Aorta (tissue), 5 donors: ENCODE results near the gene CCNT1. TPM values are rescaled to one million over a fixed set of nuclear protein-coding genes. Genes with fewer than 3 reads are reported as not detected.
"Not testable (repeated sequence)": the region's sequence is repeated elsewhere in the genome, so short reads cannot be mapped to it uniquely, and the experiment has no call there.

Source experiments
- ATAC-seq: fragments of 200-7000 bp; cut with Tn5 transposase; one replicate; pipeline ENCODE4 v1.9.1; 2022; ENCODE audit warnings: moderate library complexity; ENCODE audit not compliant: low FRiP score
- DNase-seq, 2 donors: peaks; one replicate each; pipeline ENCODE4 v3.0.0-alpha.2; 2020
- H3K27ac ChIP-seq, 2 donors: one replicate each; pipeline ENCODE4 v1.5.1; 2013; ENCODE audit warnings: low read length in 2 of 2, mild to moderate bottlenecking in 2 of 2, moderate library complexity in 2 of 2, control low read depth in 1 of 2, inconsistent platforms in 1 of 2, low read depth in 1 of 2
- H3K27me3 ChIP-seq, 2 donors: one replicate each; pipeline ENCODE4 v1.6.1; 2013; ENCODE audit warnings: control low read depth in 1 of 2, low read length in 1 of 2, mild to moderate bottlenecking in 1 of 2, moderate library complexity in 1 of 2; ENCODE audit not compliant: insufficient read depth in 2 of 2, control insufficient read depth in 1 of 2
- H3K36me3 ChIP-seq, 2 donors: one replicate each; pipeline ENCODE4 v1.6.1; 2013; ENCODE audit warnings: control low read depth in 1 of 2, low read length in 1 of 2, mild to moderate bottlenecking in 1 of 2; ENCODE audit not compliant: insufficient read depth in 2 of 2, control insufficient read depth in 1 of 2
- H3K4me1 ChIP-seq, 2 donors: one replicate each; pipeline ENCODE4 v1.6.1; 2013; ENCODE audit warnings: low read length in 2 of 2, control low read depth in 1 of 2, mild to moderate bottlenecking in 1 of 2, moderate library complexity in 1 of 2; ENCODE audit not compliant: insufficient read depth in 2 of 2, control insufficient read depth in 1 of 2
- H3K4me3 ChIP-seq, 2 donors: one replicate each; pipeline ENCODE4 v1.5.1; 2013; ENCODE audit warnings: low read length in 2 of 2, control low read depth in 1 of 2, mild to moderate bottlenecking in 1 of 2
- H3K9me3 ChIP-seq: one replicate; pipeline ENCODE4 v1.6.1; 2013; ENCODE audit warnings: mild to moderate bottlenecking, low read length; ENCODE audit not compliant: control insufficient read depth
- WGBS, 2 donors: extraction: QIAGEN DNeasy Blood & Tissue Kit; methylation state at CpG; one replicate each; pipeline ENCODE4 v1.1.7; 2013; 5-methylcytosine and 5-hydroxymethylcytosine counted together
- intact Hi-C, 2 donors: fragments of 100-400 bp; cut with DNase I; formaldehyde crosslinking; loops; one replicate each; pipeline versions ENCODE4 v1.14.2 to v1.15.0; 2022
- microRNA-seq, 2 donors: library from miRNA; unstranded; fragments of <30 nt; microRNA quantifications; one replicate each; pipeline ENCODE4 v1.2.0, GENCODE V29; 2020
- polyA plus RNA-seq, 2 donors: library from polyadenylated mRNA; stranded (reverse); fragments of 200-250 nt; gene quantifications; one replicate each; pipeline ENCODE4 v1.2.3, GENCODE V29; 2013
- total RNA-seq, 2 donors: library from RNA; stranded (reverse); fragmentation: NEBNext Ultra II Directional; extraction: Animal tissue kit (Norgen Biotek cat#: 25700); gene quantifications; one replicate each; pipeline ENCODE4 v1.2.1, GENCODE V29; 2021
- donor health status: healthy with polysubstance abuse.
- donor health status: Bipolar disorder and iron deficiency.
- donor health status: DM: no; HTN: no; CAD: no.
- donor health status: DM: no; HTN: no; CAD: no.
- donor health status: DM: yes; HTN: yes; CAD: no.

Gene CCNT1
- total and polyA plus RNA-seq, 4 donors = 3.9 to 42.0 (median 22.1) TPM

- H3K27ac ChIP-seq, H3K4me1 ChIP-seq, intact Hi-C loops, DNase-seq, H3K27me3 ChIP-seq, H3K36me3 ChIP-seq, ATAC-seq, H3K9me3 ChIP-seq, H3K4me3 ChIP-seq: not testable (repeated sequence)
- 96% methylated on average over 54 of the region's 54 CpGs for WGBS, 2 donors
Observed at GRCh38 chr12:48641752-48642555, 74.6 kb downstream of the CCNT1 start.

GRCh38 chr12:48640854-48641253, 75.7 kb downstream of the CCNT1 start:
- Histone ChIP-seq H3K27me3 (no peaks in the 10 kb centered on the region), H3K36me3 (peaks cover 0 to 1% of the 10 kb centered on the region in 2 donors), H3K4me1 (no peaks in the 10 kb centered on the region), H3K27ac (no peak overlapping the region), H3K4me3 (no peak overlapping the region), H3K9me3 (no peaks in the 10 kb centered on the region)
- DNase-seq = no peak
- ATAC-seq = no peak
- intact Hi-C loops = no loop called here
- 93% methylated on average over 3 of the region's 3 CpGs for WGBS, 2 donors

GRCh38 chr12:48640428-48640827, 76.1 kb downstream of the CCNT1 start:
- Histone ChIP-seq H3K27me3 (no peaks in the 10 kb centered on the region), H3K9me3 (no peaks in the 10 kb centered on the region), H3K36me3 (peaks cover 0 to 1% of the 10 kb centered on the region in 2 donors), H3K4me1 (no peaks in the 10 kb centered on the region), H3K27ac (no peak overlapping the region), H3K4me3 (no peak overlapping the region)
- DNase-seq (no peak), ATAC-seq (no peak)
- intact Hi-C loops = no loop called here

Small RNAs within 50 kb of the gene (microRNA-seq; reads per million reads assigned to microRNA genes)
- gene MIR1291 = 0 to 4.2 reads per million in 2 donors

Other genes with a start within 250 kb of the CCNT1 start
- not detected for gene ANP32D, start 244.1 kb downstream of the CCNT1 start, total RNA-seq
- not detected for gene ANP32D, start 244.1 kb downstream of the CCNT1 start, polyA plus RNA-seq
- gene C12orf54, start 234.2 kb downstream of the CCNT1 start, total RNA-seq = under 1 TPM in 1 of 2 donors, not detected in 1; 0.65 TPM
- gene C12orf54, start 234.2 kb downstream of the CCNT1 start, polyA plus RNA-seq = 1 to 10 TPM in 1 of 2 donors, not detected in 1; 2.5 TPM
- not detected for gene OR8S1, start 191.1 kb downstream of the CCNT1 start, total RNA-seq
- gene OR8S1, start 191.1 kb downstream of the CCNT1 start, polyA plus RNA-seq = not detected
- gene LALBA, start 146.7 kb downstream of the CCNT1 start, total RNA-seq = not detected
- not detected for gene LALBA, start 146.7 kb downstream of the CCNT1 start, polyA plus RNA-seq
- 10 to 100 TPM; 23.4 to 25.6 TPM for gene KANSL2, start 34.5 kb downstream of the CCNT1 start, total RNA-seq
- 10 to 100 TPM; 18.7 to 31.0 TPM for gene KANSL2, start 34.5 kb downstream of the CCNT1 start, polyA plus RNA-seq
- gene ADCY6, start 72.4 kb upstream of the CCNT1 start, total RNA-seq = 10 to 100 TPM; 85.1 to 89.7 TPM
- 10 to 100 TPM; 12.9 to 67.5 TPM for gene ADCY6, start 72.4 kb upstream of the CCNT1 start, polyA plus RNA-seq
- gene CACNB3, start 101.8 kb upstream of the CCNT1 start, total RNA-seq = 10 to 100 TPM; 20.5 to 30.8 TPM
- gene CACNB3, start 101.8 kb upstream of the CCNT1 start, polyA plus RNA-seq = 10 to 100 TPM in 1 of 2 donors, 1 to 10 TPM in 1; 7.3 to 39.3 TPM
- gene DDX23, start 135.5 kb upstream of the CCNT1 start, total RNA-seq = 10 to 100 TPM; 52.2 to 77.2 TPM
- 10 to 100 TPM; 25.9 to 48.1 TPM for gene DDX23, start 135.5 kb upstream of the CCNT1 start, polyA plus RNA-seq
- 1 to 10 TPM; 3.7 TPM for gene RND1, start 149.2 kb upstream of the CCNT1 start, total RNA-seq
- under 1 TPM; 0.56 to 0.88 TPM for gene RND1, start 149.2 kb upstream of the CCNT1 start, polyA plus RNA-seq
- gene FKBP11, start 208.8 kb upstream of the CCNT1 start, total RNA-seq = 10 to 100 TPM; 35.7 to 41.4 TPM
- gene FKBP11, start 208.8 kb upstream of the CCNT1 start, polyA plus RNA-seq = 10 to 100 TPM; 14.3 to 51.3 TPM
- 100 to 1,000 TPM; 153 to 155 TPM for gene ARF3, start 240.8 kb upstream of the CCNT1 start, total RNA-seq
- 10 to 100 TPM; 65.3 to 65.5 TPM for gene ARF3, start 240.8 kb upstream of the CCNT1 start, polyA plus RNA-seq